ENCODE results near the gene ZBTB37. TPM values are rescaled to one million over a fixed set of nuclear protein-coding genes. Genes with fewer than 3 reads are reported as not detected.
A peak's percentile ranks its signal among the peaks of the same experiment; 100 is the strongest.

The ZBTB37 gene
- total RNA-seq, 4 donors from 2014 or later: 7.1 to 31.3 (median 11.2) TPM

GRCh38 chr1:173866413-173867115 is 1.6 kb upstream of the ZBTB37 start:
- no peak for DNase-seq
- H3K4me3 ChIP-seq: peak overlapping the region; percentile 65 to 74
- TF ChIP-seq POLR2A (IDR thresholded peaks at IDR 0.05) (no peak), CTCF (IDR thresholded peaks at IDR 0.05) (no peak)
- H3K4me1 ChIP-seq: no peaks in the 10 kb centered on the region
- H3K27me3 ChIP-seq: no peaks in the 10 kb centered on the region
- intact Hi-C loops (cut with DNase I; ENCODE audit: low total_unique reads): loop anchor here (5.0 kb wide), 1 partner anchor 156 kb away; the partner anchor contains the start of gene RC3H1
- no peaks in the 10 kb centered on the region for H3K36me3 ChIP-seq
- H3K9me3 ChIP-seq: no peaks in the 10 kb centered on the region
- H3K27ac ChIP-seq: peak overlapping the region; percentile 87 to 92

- Histone ChIP-seq H3K27ac (peak overlapping the region; percentile 87 to 92), H3K9me3 (no peaks in the 10 kb centered on the region), H3K36me3 (no peaks in the 10 kb centered on the region), H3K4me3 (peak overlapping the region; percentile 65 to 74), H3K4me1 (no peaks in the 10 kb centered on the region), H3K27me3 (no peaks in the 10 kb centered on the region)
- TF ChIP-seq POLR2A (IDR thresholded peaks at IDR 0.05) (no peak), CTCF (IDR thresholded peaks at IDR 0.05) (no peak)
- DNase-seq: peak in 1 of 2 donors; percentile 26
- intact Hi-C loops (cut with DNase I; ENCODE audit: low total_unique reads): loop anchor here (5.0 kb wide), 1 partner anchor 155 kb away; the partner anchor contains the start of gene RC3H1
Observed at GRCh38 chr1:173867141-173867752, 933 bp upstream of the ZBTB37 start.

GRCh38 chr1:173867753-173868265 is 371 bp upstream of the ZBTB37 start, which contains the start of gene GAS5:
Gene GAS5, minus strand, starts transcription at chr1:173867989.
- Histone ChIP-seq H3K27ac (peak within 1 kb of the TSS; percentile 87 to 92), H3K27me3 (no peaks in the 10 kb centered on the region), H3K36me3 (no peaks in the 10 kb centered on the region), H3K9me3 (no peaks in the 10 kb centered on the region), H3K4me1 (no peaks in the 10 kb centered on the region), H3K4me3 (peak within 1 kb of the TSS; percentile 65 to 74)
- TF ChIP-seq CTCF (IDR thresholded peaks at IDR 0.05) (no peak), POLR2A (IDR thresholded peaks at IDR 0.05) (peak; percentile 86 to 98)
- DNase-seq: peak; percentile 98 to 99
- intact Hi-C loops (cut with DNase I; ENCODE audit: low total_unique reads): loop anchor here (5.0 kb wide), 1 partner anchor 154 kb away; the partner anchor contains the start of gene RC3H1

- Histone ChIP-seq H3K9me3 (no peaks in the 10 kb centered on the region), H3K27me3 (no peaks in the 10 kb centered on the region), H3K4me3 (peak overlapping the region; percentile 65 to 74), H3K27ac (peak overlapping the region; percentile 87 to 92), H3K4me1 (no peaks in the 10 kb centered on the region), H3K36me3 (no peaks in the 10 kb centered on the region)
- DNase-seq: no peak
- intact Hi-C loops (cut with DNase I; ENCODE audit: low total_unique reads): loop anchor here (5.0 kb wide), 1 partner anchor 153 kb away; the partner anchor contains the start of gene RC3H1
- TF ChIP-seq POLR2A (IDR thresholded peaks at IDR 0.05): no peak
- TF ChIP-seq CTCF (IDR thresholded peaks at IDR 0.05): no peak
Observed at GRCh38 chr1:173869021-173869359, 810 bp downstream of the ZBTB37 start.
